H1 (cell line): ENCODE results near the gene DEDD2. TPM values are rescaled to one million over a fixed set of nuclear protein-coding genes. Genes with fewer than 3 reads are reported as not detected.

Experiments
- CTCF ChIA-PET: fragments of 300-600 bp; sonication (Branson Sonifier 250); formaldehyde crosslinking; loops from one replicate; lab custom pipeline; 2021; ENCODE audit not compliant: partially characterized antibody; lab: Charles Lee
- POLR2A ChIA-PET: fragments of 300-600 bp; sonication (Branson Sonifier 250); formaldehyde crosslinking; loops from one replicate; lab custom pipeline; 2021; ENCODE audit warnings: inconsistent platforms; ENCODE audit not compliant: partially characterized antibody; lab: Charles Lee
- DNase-seq, 2 experiments: peaks; one replicate each; pipeline versions ENCODE4 v3.0.0 to v3.0.0-alpha.2; 2010 to 2022; ENCODE audit warnings: low spot score in 2 of 2, low read depth in 1 of 2, mixed read lengths in 1 of 2
- FAIRE-seq: peaks from 2 replicates; lab custom pipeline; 2011; peaks lifted over from hg19 to GRCh38; lab: Jason Lieb, UNC
- H2AFZ ChIP-seq: 2 replicates; pipeline ENCODE4 v1.8.1; 2012; ENCODE audit warnings: low read length, inconsistent platforms
- H2AK5ac ChIP-seq: 2 replicates; pipeline ENCODE4 v1.6.1; 2013; ENCODE audit warnings: low read depth, low read length
- H2BK120ac ChIP-seq: replicated peaks from 2 replicates; pipeline ENCODE3; 2013; ENCODE audit warnings: low read depth, low read length, inconsistent platforms
- H2BK12ac ChIP-seq: 2 replicates; pipeline ENCODE4 v1.6.1; 2013; ENCODE audit warnings: low read depth, low read length
- H2BK15ac ChIP-seq: 2 replicates; pipeline ENCODE4 v1.6.1; 2013; ENCODE audit warnings: low read length
- H2BK20ac ChIP-seq: 2 replicates; pipeline ENCODE4 v1.6.1; 2013; ENCODE audit warnings: low read length
- H2BK5ac ChIP-seq: 2 replicates; pipeline ENCODE4 v1.6.1; 2013; ENCODE audit warnings: low read depth, low read length
- H3K14ac ChIP-seq: 2 replicates; pipeline ENCODE4 v1.6.1; 2013; ENCODE audit warnings: inconsistent platforms; ENCODE audit not compliant: insufficient read length
- H3K18ac ChIP-seq: 2 replicates; pipeline ENCODE4 v1.6.1; 2013; ENCODE audit warnings: low read length; ENCODE audit errors: extremely low read depth
- H3K23ac ChIP-seq: 2 replicates; pipeline ENCODE4 v1.6.1; 2013; ENCODE audit warnings: inconsistent platforms; ENCODE audit not compliant: insufficient read length
- H3K23me2 ChIP-seq: 2 replicates; pipeline ENCODE4 v1.6.1; 2013; ENCODE audit warnings: low read depth, low read length
- H3K27ac ChIP-seq: 2 replicates; pipeline ENCODE4 v1.6.1; 2011; ENCODE audit warnings: low read depth, low read length, inconsistent platforms
- H3K27me3 ChIP-seq, 4 experiments: replicated peaks in 1 of 4; 1 replicate in 1 of 4; 2 replicates in 3 of 4; pipeline versions ENCODE4 v1.6.1 to v1.8.1; 2011 to 2013; ENCODE audit warnings: low read length in 3 of 4, mild to moderate bottlenecking in 3 of 4, inconsistent platforms in 2 of 4, mixed read lengths in 2 of 4, moderate library complexity in 1 of 4; ENCODE audit not compliant: control insufficient read depth in 3 of 4, insufficient read depth in 3 of 4; ENCODE audit errors: extremely low read depth in 1 of 4
- H3K36me3 ChIP-seq, 4 experiments: 2 replicates each; pipeline versions ENCODE4 v1.6.1 to v1.8.1; 2011 to 2013; ENCODE audit warnings: mild to moderate bottlenecking in 4 of 4, low read length in 3 of 4, moderate library complexity in 2 of 4, control low read depth in 1 of 4, inconsistent platforms in 1 of 4; ENCODE audit not compliant: insufficient read depth in 4 of 4, control insufficient read depth in 2 of 4
- H3K4ac ChIP-seq: replicated peaks from 2 replicates; pipeline ENCODE3; 2013; ENCODE audit warnings: low read length, low read depth, mixed read lengths, inconsistent platforms; ENCODE audit not compliant: insufficient read length
- H3K4me1 ChIP-seq, 4 experiments: replicated peaks in 1 of 4; 1 replicate in 1 of 4; 2 replicates in 3 of 4; pipeline versions ENCODE4 v1.6.1 to v1.8.1; 2011 to 2013; ENCODE audit warnings: low read length in 3 of 4, inconsistent platforms in 2 of 4, mixed read lengths in 1 of 4; ENCODE audit not compliant: insufficient read depth in 4 of 4, control insufficient read depth in 3 of 4
- H3K4me2 ChIP-seq, 2 experiments: 2 replicates each; pipeline versions ENCODE4 v1.6.1 to v1.8.1; 2011 to 2013; ENCODE audit warnings: low read depth in 2 of 2, low read length in 2 of 2, control low read depth in 1 of 2, inconsistent platforms in 1 of 2, mild to moderate bottlenecking in 1 of 2; ENCODE audit not compliant: insufficient read depth in 1 of 2
- H3K4me3 ChIP-seq, 4 experiments: fragments of 200-600, 300-600 bp in 1 of 4; sonication (generic), shearing (Covaris generic), sonication (Bioruptor Twin) in 1 of 4; 2 replicates each; pipeline versions ENCODE4 v1.5.1 to v1.8.1; 2011 to 2016; ENCODE audit warnings: low read length in 4 of 4, low read depth in 3 of 4, control low read depth in 2 of 4, inconsistent platforms in 2 of 4, mild to moderate bottlenecking in 2 of 4, mixed read lengths in 1 of 4, moderate library complexity in 1 of 4; ENCODE audit not compliant: insufficient read depth in 2 of 4; ENCODE audit errors: extremely low read depth in 1 of 4
- H3K56ac ChIP-seq: replicated peaks from 2 replicates; pipeline ENCODE3; 2013; ENCODE audit warnings: low read depth, mild to moderate bottlenecking, mixed read lengths, low read length, inconsistent platforms; ENCODE audit not compliant: insufficient read length
- H3K79me1 ChIP-seq: 2 replicates; pipeline ENCODE4 v1.6.1; 2013; ENCODE audit warnings: low read depth, low read length, control low read depth
- H3K79me2 ChIP-seq, 2 experiments: 2 replicates each; pipeline versions ENCODE4 v1.6.1 to v1.8.1; 2012 to 2013; ENCODE audit warnings: low read length in 2 of 2, mild to moderate bottlenecking in 2 of 2, inconsistent platforms in 1 of 2; ENCODE audit not compliant: insufficient read depth in 2 of 2, control insufficient read depth in 1 of 2
- H3K9ac ChIP-seq, 4 experiments: replicated peaks in 1 of 4; 1 replicate in 1 of 4; 2 replicates in 3 of 4; pipeline versions ENCODE4 v1.6.1 to v1.8.1; 2011 to 2013; ENCODE audit warnings: low read depth in 3 of 4, low read length in 3 of 4, control low read depth in 2 of 4, mild to moderate bottlenecking in 2 of 4, moderate library complexity in 2 of 4, inconsistent platforms in 1 of 4; ENCODE audit errors: extremely low read depth in 1 of 4
- H3K9me3 ChIP-seq, 2 experiments: 2 replicates each; pipeline versions ENCODE4 v1.6.1 to v1.8.1; 2012 to 2013; ENCODE audit warnings: mild to moderate bottlenecking in 2 of 2, moderate library complexity in 2 of 2, control low read depth in 1 of 2, inconsistent platforms in 1 of 2, low read depth in 1 of 2, low read length in 1 of 2, mixed read lengths in 1 of 2; ENCODE audit not compliant: insufficient read depth in 2 of 2
- H4K20me1 ChIP-seq, 2 experiments: replicated peaks in 1 of 2; 2 replicates each; pipeline versions ENCODE3 to v1.8.1; 2011 to 2013; ENCODE audit warnings: inconsistent platforms in 2 of 2, low read length in 2 of 2, mild to moderate bottlenecking in 1 of 2; ENCODE audit not compliant: insufficient read depth in 2 of 2, control insufficient read depth in 1 of 2
- H4K5ac ChIP-seq: 2 replicates; pipeline ENCODE4 v1.6.1; 2013; ENCODE audit warnings: low read length, low read depth, mixed read lengths, inconsistent platforms; ENCODE audit not compliant: insufficient read length
- H4K8ac ChIP-seq: 2 replicates; pipeline ENCODE4 v1.8.0; 2013; ENCODE audit warnings: mild to moderate bottlenecking, moderate library complexity, low read length, inconsistent platforms; ENCODE audit not compliant: insufficient read depth; ENCODE audit errors: extremely low read depth
- H4K91ac ChIP-seq: replicated peaks from 2 replicates; pipeline ENCODE3; 2013; ENCODE audit warnings: low read length, mixed read lengths, inconsistent platforms; ENCODE audit not compliant: insufficient read length
- PHF8 ChIP-seq: fragments of 200-600 bp; sonication (generic); conservative IDR thresholded peaks from 2 replicates; pipeline ENCODE4 v1.7.1; 2012; ENCODE audit warnings: low read depth, mild to moderate bottlenecking, inconsistent platforms, low read length, moderate library complexity
- WGBS, 2 experiments: shearing (Covaris generic) in 1 of 2; methylation state at CpG; one replicate each; pipeline versions ENCODE4 v1.1.6 to v1.1.7; 2013 to 2015; ENCODE audit warnings: low lambda C conversion rate in 2 of 2, mixed read lengths in 2 of 2, inconsistent platforms in 1 of 2, low coverage in 1 of 2, missing lambda C conversion rate in 1 of 2; ENCODE audit not compliant: insufficient replicate concordance in 2 of 2, insufficient coverage in 1 of 2, insufficient read length in 1 of 2; ENCODE audit errors: extremely low coverage in 1 of 2, missing lambda C conversion rate in 1 of 2; 5-methylcytosine and 5-hydroxymethylcytosine counted together
- polyA plus RNA-seq, 7 experiments: library from polyadenylated mRNA; depleted of rRNA in 3 of 7; stranded (reverse) in 5 of 7; unstranded in 2 of 7; fragments of >200 nt in 5 of 7; fragments of 200-250 nt in 2 of 7; gene quantifications; 1 replicate in 5 of 7; 2 replicates in 1 of 7; 4 replicates in 1 of 7; pipeline versions ENCODE4 v1.2.1 to v1.2.3, GENCODE V29; 2011 to 2013; ENCODE audit warnings: missing spikeins in 2 of 7, mixed read lengths in 2 of 7
- total RNA-seq: library from RNA; stranded (reverse); fragmentation: NEBNext Ultra II Directional; extraction: Animal tissue kit (Norgen Biotek cat#: 25700); gene quantifications from 2 replicates; pipeline ENCODE4 v1.2.1, GENCODE V29; 2021

DEDD2 gene
- total and polyA plus RNA-seq, 2 of the 8 experiments (the other 6 are each of a cell fraction or from before 2014, with no cell fraction given): 37.8 to 65.0 TPM

GRCh38 chr19:42229855-42230351 lies 12.4 kb upstream of the DEDD2 start:
- Histone ChIP-seq H2BK15ac (no peak overlapping the region), H2BK20ac (no peak overlapping the region), H4K20me1 (peaks cover 11 to 39% of the 10 kb centered on the region in 2 experiments), H4K91ac (no peak overlapping the region), H3K18ac (no peak overlapping the region), H3K14ac (no peak overlapping the region), H3K23ac (no peak overlapping the region), H2AFZ (no peak overlapping the region)
- WGBS, 2 experiments: 86% methylated on average over 8 of the region's 8 CpGs; no CpG with 5 or more reads in 1 of the 2 experiments
- TF ChIP-seq PHF8: no peak
- TF ChIP-seq, all 59 proteins: peak for 0
- no peaks in the 10 kb centered on the region for H3K27me3 ChIP-seq
- no peak overlapping the region for H3K4ac ChIP-seq
- H2BK120ac ChIP-seq: no peak overlapping the region
- no peak overlapping the region for H4K5ac ChIP-seq
- no peak overlapping the region for H3K56ac ChIP-seq
- H3K4me1 ChIP-seq: no peaks in the 10 kb centered on the region
- no peaks in the 10 kb centered on the region for H3K9me3 ChIP-seq
- no peak for FAIRE-seq
- no peak overlapping the region for H3K9ac ChIP-seq
- H3K36me3 ChIP-seq: peaks cover 20 to 73% (median 45%) of the 10 kb centered on the region in 4 experiments
- ChIA-PET POLR2A (interaction anchor here (0.7 to 4.5 kb wide), 7 partner anchors 8 to 353 kb away, joined by 3 to 23 read pairs (median 3); partner anchors contain the start of genes CD79A, GSK3A and ZNF574), CTCF (interaction anchor here (0.7 to 1.7 kb wide), 7 partner anchors 9 to 131 kb away, joined by 3 to 5 read pairs (median 4); no protein-coding TSS in a partner anchor)
- no peak for DNase-seq
- H3K27ac ChIP-seq: no peak overlapping the region
- H2BK5ac ChIP-seq: no peak overlapping the region
- H2AK5ac ChIP-seq: no peak overlapping the region
- H2BK12ac ChIP-seq: no peak overlapping the region
- no peak overlapping the region for H3K4me2 ChIP-seq
- no peaks in the 10 kb centered on the region for H3K23me2 ChIP-seq
- H3K79me1 ChIP-seq: peaks cover 5% of the 10 kb centered on the region
- H3K4me3 ChIP-seq: no peak overlapping the region
- H3K79me2 ChIP-seq: no peaks in the 10 kb centered on the region
- no peak overlapping the region for H4K8ac ChIP-seq
